HG02970 (cell line): Measurements from ENCODE around the gene TNFRSF13B.
"Not testable (repeated sequence)": the region's sequence is repeated elsewhere in the genome, so short reads cannot be mapped to it uniquely, and the experiment has no call there.

Source experiments
- ATAC-seq: cut with Tn5 transposase; IDR thresholded peaks from one replicate; pipeline ENCODE4 v1.9.1; 2021; ENCODE audit warnings: mild to moderate bottlenecking, moderate library complexity, moderate number of reproducible peaks; ENCODE audit not compliant: unreplicated experiment, low FRiP score

TNFRSF13B gene

DNA sequence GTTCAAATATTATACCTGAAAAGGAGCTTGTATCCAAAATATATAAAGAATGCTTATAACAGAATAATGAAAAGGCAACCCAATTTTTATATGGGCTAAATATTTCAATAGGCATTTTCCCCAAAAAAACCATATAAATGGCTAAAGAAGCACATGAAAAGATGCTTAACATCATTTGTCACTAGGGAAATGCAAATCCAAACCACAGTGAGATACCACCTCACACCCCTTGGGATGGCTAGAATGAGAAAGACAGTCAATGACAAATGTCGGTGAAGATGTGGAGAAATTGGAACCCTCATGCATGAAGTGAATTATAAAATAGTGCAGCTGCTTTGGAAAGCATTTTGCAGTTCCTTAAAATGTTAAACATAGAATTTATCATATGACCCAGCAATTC, 3.1 kb downstream of the TNFRSF13B start:
- ATAC-seq, result no peak

DNA sequence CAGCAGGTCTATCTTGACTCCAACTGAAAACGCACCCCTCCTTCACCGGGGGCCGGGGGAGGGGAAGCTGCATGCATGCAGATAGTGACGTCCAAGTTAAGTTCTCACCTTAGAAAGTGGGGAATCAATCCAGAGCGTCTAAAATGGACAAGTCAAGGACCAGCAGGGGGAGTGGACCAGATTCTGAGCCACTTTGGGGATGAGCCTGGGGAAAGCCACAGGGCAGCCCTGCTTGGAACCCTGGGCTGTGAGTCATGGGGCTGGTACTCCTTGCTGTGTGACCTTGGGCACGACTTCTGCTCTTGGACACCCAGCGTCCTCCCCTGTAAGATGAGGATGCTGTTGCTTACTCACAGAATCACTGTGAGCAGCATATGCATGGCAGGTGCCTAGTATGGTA, 9.1 kb downstream of the TNFRSF13B start:
- no peak for ATAC-seq

- no peak for ATAC-seq
Observed at GRCh38 chr17:16961792-16962191, 10.1 kb downstream of the TNFRSF13B start.

GRCh38 chr17:16961022-16961421, 10.9 kb downstream of the TNFRSF13B start:
- ATAC-seq, result not testable (repeated sequence)

DNA sequence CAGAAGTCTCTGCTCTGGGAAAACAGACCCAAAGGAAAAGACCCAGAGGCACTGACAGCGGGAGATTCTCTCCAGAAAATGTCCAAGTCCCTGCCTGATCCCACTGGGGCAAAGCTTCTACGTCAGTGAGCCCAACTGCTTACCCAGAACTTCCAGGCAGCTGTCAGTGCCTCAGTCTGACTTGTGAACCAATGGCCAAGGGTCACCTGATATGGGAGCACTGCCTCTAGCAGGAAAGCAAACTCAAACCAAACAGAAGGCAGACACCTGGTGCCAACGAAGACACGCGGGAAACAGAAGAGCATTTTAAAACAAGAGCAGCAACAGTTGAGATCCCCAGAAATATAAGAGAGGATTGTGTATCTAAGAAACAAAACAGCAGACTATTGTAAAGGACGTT, 16.9 kb downstream of the TNFRSF13B start:
- ATAC-seq, result not testable (repeated sequence)

GRCh38 chr17:16954521-16954920, 17.4 kb downstream of the TNFRSF13B start:
- ATAC-seq, result no peak

GRCh38 chr17:16953841-16954240, 18.1 kb downstream of the TNFRSF13B start:
- no peak for ATAC-seq

DNA sequence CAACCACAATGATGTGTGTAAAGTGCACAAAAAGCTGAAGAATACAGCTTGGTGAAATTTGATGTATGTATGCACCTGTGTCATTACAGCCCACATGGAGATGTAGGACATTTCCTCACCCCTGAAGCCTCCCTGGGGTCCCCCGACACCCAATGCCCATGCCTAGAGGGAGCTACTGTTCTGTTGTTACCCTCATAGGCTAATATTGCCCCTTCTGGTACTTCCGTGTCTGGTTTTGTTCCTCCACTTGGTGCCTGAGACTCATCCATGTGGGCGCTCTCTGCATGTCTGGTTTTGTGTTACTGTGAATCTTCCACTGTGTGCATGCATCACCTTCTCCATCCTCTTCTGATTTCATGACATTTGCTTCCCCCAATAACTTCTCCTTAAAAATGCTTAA, 18.6 kb downstream of the TNFRSF13B start:
- ATAC-seq, result no peak

DNA sequence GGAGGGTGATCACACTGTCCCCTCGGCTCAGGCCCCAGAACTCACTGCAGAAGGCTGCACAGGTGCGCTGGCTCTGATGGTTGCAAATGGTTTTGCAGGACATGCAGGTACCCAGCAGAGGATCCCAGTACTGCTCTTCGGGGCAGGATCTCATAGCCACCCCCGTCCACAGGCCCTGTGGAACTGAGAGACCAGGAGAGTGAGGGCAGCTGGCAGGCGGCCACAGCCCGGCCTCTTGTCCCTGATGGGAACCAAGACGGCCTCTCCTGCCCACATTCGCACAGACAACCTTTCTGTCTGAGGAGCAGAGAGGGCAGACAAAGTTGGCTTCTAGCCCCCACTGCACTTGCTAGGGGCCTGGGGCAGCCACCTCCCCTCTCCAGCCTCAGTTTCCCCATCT, 19.5 kb downstream of the TNFRSF13B start:
- ATAC-seq, result no peak

- no peak for ATAC-seq
Observed at GRCh38 chr17:16950488-16950887, 21.4 kb downstream of the TNFRSF13B start.

- no peak for ATAC-seq
Observed at GRCh38 chr17:16948587-16949376, 23.1 kb downstream of the TNFRSF13B start.

DNA sequence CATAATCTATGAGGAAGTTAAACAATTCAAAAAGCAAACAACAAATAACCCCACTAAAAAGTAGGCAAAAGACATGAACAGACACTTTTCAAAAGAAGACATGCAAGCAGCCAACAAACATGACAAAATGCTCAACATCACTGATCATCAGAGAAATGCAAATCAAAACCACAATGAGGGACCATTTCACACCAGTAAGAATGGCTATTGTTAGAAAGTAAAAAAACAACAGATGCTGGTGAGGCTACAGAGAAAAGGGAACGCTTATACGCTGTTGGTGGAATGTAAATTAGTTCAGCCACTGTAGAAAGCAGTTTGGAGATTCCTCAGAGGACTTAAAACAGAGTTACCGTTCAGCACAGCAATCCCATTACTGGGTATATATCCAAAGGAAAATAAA, 24.4 kb downstream of the TNFRSF13B start:
- ATAC-seq, result no peak

- no peak for ATAC-seq
Observed at GRCh38 chr17:16945663-16946218, 26.2 kb downstream of the TNFRSF13B start.

DNA sequence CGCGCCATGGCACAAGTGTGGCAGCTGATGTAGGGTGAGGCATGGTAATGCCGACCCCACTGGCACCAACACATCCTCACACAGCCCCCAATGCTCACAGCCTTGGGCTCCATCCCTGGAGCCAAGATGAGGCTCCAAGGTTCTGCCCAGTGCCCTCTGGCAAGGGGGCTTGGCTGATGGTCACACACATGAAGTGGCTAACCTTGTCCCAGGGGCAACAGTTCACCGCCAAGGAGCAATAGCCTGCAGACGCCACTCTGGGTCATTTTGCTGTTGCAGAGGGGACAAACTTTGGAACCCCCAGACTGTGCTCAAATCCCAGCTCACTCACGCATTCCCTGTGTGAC, 26.8 kb downstream of the TNFRSF13B start:
- ATAC-seq, result no peak

DNA sequence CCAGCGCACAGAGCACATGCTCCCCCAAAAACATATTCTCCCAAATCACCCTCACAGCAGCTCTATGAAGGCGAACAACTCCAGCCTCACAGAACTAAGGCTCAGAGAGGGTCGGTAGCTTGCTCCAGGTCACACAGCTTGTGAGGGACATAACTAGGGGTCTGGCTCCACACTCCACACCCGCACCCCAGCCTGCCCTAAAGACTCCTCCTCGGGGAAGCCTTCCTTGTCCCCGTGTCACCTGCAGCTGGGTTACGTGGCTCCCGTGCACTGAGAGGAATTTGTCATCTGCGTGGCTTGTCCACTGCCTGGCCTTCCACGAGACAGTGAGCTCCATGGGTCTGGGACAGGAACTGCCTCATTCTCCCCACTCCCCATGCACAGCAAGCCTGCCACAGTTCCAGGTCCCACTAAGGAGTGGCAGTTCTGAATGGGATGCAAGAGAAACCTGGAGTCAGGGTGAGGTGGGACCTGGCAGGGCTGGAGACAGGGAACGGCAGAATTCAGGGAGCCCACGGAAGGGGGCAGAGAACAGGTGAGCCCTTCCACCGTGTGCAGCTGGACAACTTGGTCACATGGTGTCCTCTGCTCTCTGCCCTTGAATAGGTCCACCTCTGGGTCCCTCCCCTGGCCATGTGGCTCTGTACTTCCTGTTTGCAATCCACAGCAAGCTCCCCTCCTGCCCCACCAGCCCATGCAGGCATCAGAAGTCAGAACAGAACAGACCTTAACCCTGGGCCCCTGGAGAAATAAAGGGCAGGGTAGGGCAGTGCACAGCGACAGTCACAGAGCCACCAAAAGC, 27.4 kb downstream of the TNFRSF13B start:
- no peak for ATAC-seq

DNA sequence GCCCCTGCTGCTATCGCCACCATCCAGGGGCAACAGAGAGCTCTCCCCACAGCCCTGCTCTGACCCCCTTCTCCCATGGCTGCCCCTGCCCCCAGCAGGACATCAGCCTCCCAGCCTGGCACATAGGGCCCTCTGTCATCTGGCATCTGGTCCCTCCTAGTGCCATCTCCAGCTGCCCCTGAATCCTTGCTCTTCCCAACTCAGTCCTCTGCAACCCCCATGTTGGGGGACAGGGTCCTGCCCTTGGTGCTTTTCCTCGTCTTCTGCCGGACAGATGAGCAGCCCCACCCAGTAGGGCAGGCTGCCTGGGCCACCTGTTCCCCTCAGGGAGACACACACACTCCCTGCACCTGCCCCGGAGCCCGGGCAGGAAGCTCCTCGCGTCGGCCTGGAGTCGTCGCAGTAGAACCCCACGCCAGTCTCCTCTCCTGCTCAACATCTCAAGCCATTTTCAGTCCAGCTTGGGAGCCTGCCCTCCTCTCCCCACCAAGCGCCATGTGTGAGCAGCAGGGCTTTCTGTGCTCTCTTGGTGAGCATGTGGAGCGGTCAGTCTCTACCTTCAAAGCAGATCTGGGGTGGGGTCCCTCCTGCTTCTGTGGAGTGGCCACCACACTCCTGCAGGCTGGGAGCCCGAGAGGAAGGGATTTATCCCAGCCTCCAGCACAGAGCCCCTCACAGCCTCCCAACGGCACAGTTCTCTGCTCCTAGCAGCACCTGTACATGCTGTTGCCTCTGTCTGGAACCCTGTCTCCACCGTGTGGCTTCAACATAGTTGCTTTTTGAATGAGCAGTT, 28.2 kb downstream of the TNFRSF13B start:
- ATAC-seq, result no peak

DNA sequence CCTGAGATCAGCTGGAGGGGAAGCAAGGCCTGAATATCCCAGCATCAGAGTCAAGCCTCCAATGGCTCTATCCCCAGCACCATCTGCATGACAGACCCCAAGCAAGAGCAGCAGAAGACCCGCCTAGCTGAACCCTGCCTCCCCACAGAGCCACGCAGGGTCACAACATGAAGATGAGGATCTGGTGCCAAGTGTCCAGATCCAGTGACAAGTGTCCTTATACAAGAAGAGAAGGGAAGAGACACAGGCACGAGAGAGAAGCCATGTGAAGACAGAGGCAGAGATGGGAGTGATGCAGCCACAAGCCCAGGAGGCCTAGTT, 28.9 kb downstream of the TNFRSF13B start:
- no peak for ATAC-seq

DNA sequence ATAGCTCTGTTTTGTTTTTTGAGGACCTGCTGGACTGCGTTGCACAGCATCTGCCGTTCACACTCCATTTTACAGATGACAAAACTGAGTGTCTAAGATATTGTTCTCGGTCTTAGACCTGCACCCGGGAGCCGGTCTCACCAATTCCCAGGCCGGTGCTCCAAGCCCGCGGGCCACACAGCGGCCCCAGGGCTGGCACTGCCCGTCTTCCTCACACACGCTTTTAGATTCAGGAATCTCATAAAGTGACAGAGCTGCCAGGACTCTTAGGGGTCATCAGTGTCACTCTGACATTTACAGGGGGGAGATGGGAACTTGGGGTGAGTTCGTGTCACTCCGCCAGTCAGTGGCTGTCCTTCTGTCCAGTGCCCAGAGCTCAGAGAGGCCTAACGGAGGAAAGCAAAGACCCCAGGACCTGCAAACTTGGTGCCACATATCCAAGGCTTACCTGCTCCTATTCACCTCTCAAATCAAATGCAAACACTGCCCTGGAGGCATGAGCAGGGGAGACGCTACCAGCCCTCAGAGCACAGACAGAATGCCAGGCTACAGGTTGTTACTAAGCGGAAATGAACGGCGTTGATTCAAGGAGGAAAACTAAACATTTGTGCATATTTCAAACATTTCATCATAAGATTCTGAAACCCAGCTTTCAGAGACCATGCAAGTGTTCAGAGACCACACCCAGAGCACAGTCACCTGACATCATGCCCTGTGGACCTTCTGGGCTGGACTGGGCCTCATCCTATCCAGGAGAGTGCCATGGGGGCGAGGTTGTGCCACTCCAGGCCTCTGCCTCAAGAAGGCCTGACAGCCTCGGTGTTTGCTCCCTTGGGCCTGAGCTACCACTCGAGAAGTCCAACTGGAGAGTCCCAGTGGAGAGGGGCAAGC, 29.5 kb downstream of the TNFRSF13B start:
- ATAC-seq, result no peak

DNA sequence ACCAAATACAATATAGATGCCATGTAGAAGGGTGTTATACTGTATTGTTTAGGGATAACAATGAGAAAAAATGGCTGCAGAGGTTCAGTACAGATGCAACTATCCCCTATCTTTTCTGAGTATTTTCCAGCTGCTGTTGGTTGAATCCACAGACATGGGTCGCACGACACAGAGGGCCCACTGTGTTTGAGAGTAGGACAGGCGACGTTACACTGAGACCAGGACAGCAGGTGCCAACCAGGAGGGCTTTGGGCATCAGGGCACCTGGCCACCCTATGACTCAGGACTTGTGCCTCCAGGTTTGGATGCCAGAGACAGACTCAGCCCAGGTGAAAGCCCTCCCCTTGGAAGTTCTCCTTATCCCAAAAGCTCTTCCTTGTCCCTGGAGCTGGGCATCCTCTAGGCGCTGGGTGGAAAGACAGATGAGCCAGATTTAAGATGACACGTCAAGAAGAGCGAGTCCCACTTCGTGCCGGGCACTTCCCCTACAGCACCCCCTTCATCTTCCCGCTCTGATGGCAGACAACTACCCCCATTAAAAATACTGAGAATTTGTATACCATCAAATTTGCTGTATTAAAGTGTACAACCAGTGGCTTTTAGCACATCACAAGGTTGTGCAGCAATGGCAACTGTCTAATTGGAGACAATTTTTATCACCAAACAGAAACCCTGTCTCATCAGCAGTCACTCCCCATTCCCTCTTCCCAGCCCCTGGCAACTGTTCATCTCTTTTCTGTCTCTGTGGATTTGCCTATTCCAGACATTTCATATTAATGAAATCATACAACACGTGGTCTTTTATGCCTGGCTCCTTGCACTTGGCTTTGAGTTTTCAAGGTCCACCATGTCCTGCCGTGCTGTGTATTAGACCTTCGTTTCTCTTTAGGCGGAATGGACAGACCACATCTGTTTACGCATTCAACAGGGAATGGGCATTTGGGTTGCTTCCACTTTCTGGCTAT, 30.6 kb downstream of the TNFRSF13B start:
- ATAC-seq, result no peak
